Endothelial cell of umbilical vein (primary cell): ENCODE results near the gene AQP2. TPM values are rescaled to one million over a fixed set of nuclear protein-coding genes. Genes with fewer than 3 reads are reported as not detected.

Experiments
- BruUV-seq: library from RNA; stranded (reverse); fragments of 400-500 nt; replicated peaks from 2 replicates; lab custom pipeline; 2021; lab: Mats Ljungman, UMichigan
- CTCF ChIA-PET: fragments of 300-600, 350-600 bp; sonication (Branson Sonifier 250); formaldehyde crosslinking; loops from one replicate; lab custom pipeline; 2021; ENCODE audit warnings: antibody characterized with exemption, inconsistent platforms; lab: Charles Lee
- POLR2A ChIA-PET: fragments of 300-600, 350-600 bp; sonication (Branson Sonifier 250); formaldehyde crosslinking; loops from one replicate; lab custom pipeline; 2021; ENCODE audit warnings: antibody characterized with exemption, inconsistent platforms; lab: Charles Lee
- DNase-seq: peaks from one replicate; pipeline ENCODE4 v3.0.0-alpha.2; 2011; ENCODE audit warnings: low read depth, low spot score
- FAIRE-seq: peaks from 2 replicates; lab custom pipeline; 2011; peaks lifted over from hg19 to GRCh38; lab: Jason Lieb, UNC
- H2AFZ ChIP-seq: 2 replicates; pipeline ENCODE4 v1.6.0; 2012; ENCODE audit warnings: low read depth, low read length, control low read depth, inconsistent platforms
- H3K27ac ChIP-seq: 2 replicates; pipeline ENCODE4 v1.5.1; 2011; ENCODE audit warnings: low read depth, mild to moderate bottlenecking, control low read depth, low read length, moderate library complexity; ENCODE audit not compliant: insufficient read depth
- H3K27me3 ChIP-seq, 2 experiments: 2 replicates each; pipeline versions ENCODE4 v1.6.0 to v1.6.1; 2011; ENCODE audit warnings: low read length in 2 of 2, mixed read lengths in 1 of 2; ENCODE audit not compliant: control insufficient read depth in 2 of 2, insufficient read depth in 2 of 2
- H3K36me3 ChIP-seq, 2 experiments: 2 replicates in 1 of 2; 3 replicates in 1 of 2; pipeline ENCODE4 v1.5.1; 2011; ENCODE audit warnings: low read length in 2 of 2, mild to moderate bottlenecking in 1 of 2, moderate library complexity in 1 of 2; ENCODE audit not compliant: control insufficient read depth in 2 of 2, insufficient read depth in 2 of 2; ENCODE audit errors: extremely low read depth in 1 of 2
- H3K4me1 ChIP-seq: 3 replicates; pipeline ENCODE4 v1.5.1; 2011; ENCODE audit warnings: mild to moderate bottlenecking, low read length; ENCODE audit not compliant: control insufficient read depth, insufficient read depth; ENCODE audit errors: extremely low read depth
- H3K4me2 ChIP-seq: 2 replicates; pipeline ENCODE4 v1.6.1; 2011; ENCODE audit warnings: low read length, control low read depth, mixed read lengths; ENCODE audit not compliant: insufficient read depth
- H3K4me3 ChIP-seq, 3 experiments: fragments of 200-600 bp in 1 of 3; sonication (generic), shearing (Covaris generic) in 1 of 3; replicated peaks in 1 of 3; 2 replicates each; pipeline ENCODE4 v1.5.1; 2011 to 2016; ENCODE audit warnings: control low read depth in 3 of 3, low read length in 3 of 3, mild to moderate bottlenecking in 2 of 3, inconsistent platforms in 1 of 3, low read depth in 1 of 3, moderate library complexity in 1 of 3; ENCODE audit not compliant: insufficient read depth in 1 of 3
- H3K79me2 ChIP-seq: 2 replicates; pipeline ENCODE4 v1.6.0; 2012; ENCODE audit warnings: low read length, inconsistent platforms; ENCODE audit not compliant: control insufficient read depth, insufficient read depth
- H3K9ac ChIP-seq: replicated peaks from 2 replicates; pipeline ENCODE3; 2011; ENCODE audit warnings: low read length, control low read depth; ENCODE audit not compliant: insufficient read depth; ENCODE audit errors: extremely low read depth
- H3K9me1 ChIP-seq: replicated peaks from 3 replicates; pipeline ENCODE4 v1.6.0; 2011; ENCODE audit warnings: mild to moderate bottlenecking, low read length; ENCODE audit not compliant: control insufficient read depth, insufficient read depth; ENCODE audit errors: extremely low read depth
- H3K9me3 ChIP-seq: replicated peaks from 2 replicates; pipeline ENCODE4 v1.5.1; 2012; ENCODE audit warnings: low read length, inconsistent platforms; ENCODE audit not compliant: control insufficient read depth, insufficient read depth
- H4K20me1 ChIP-seq: replicated peaks from 2 replicates; pipeline ENCODE3; 2011; ENCODE audit warnings: mild to moderate bottlenecking, low read length; ENCODE audit not compliant: control insufficient read depth, insufficient read depth; ENCODE audit errors: extremely low read depth
- EZH2 ChIP-seq: IDR thresholded peaks from 2 replicates; pipeline ENCODE4 v1.6.1; 2012; ENCODE audit warnings: borderline replicate concordance, low read depth, mild to moderate bottlenecking, moderate library complexity, low read length, inconsistent platforms; ENCODE audit not compliant: severe bottlenecking
- FOS ChIP-seq: IDR thresholded peaks from 2 replicates; pipeline ENCODE4 v1.6.1; 2011; ENCODE audit warnings: mild to moderate bottlenecking, low read length, moderate library complexity, borderline replicate concordance; ENCODE audit not compliant: insufficient read depth
- GATA2 ChIP-seq: IDR thresholded peaks from 2 replicates; pipeline ENCODE4 v1.7.0; 2011; ENCODE audit warnings: low read depth, mild to moderate bottlenecking, moderate library complexity, mixed read lengths, low read length; ENCODE audit not compliant: insufficient read length, insufficient read depth
- JUN ChIP-seq: IDR thresholded peaks from 2 replicates; pipeline ENCODE4 v1.6.1; 2011; ENCODE audit warnings: borderline replicate concordance, low read depth; ENCODE audit not compliant: insufficient read length, insufficient read depth
- MAX ChIP-seq: IDR thresholded peaks from 2 replicates; pipeline ENCODE4 v1.6.1; 2011; ENCODE audit not compliant: insufficient read depth, insufficient read length
- MYC ChIP-seq: IDR thresholded peaks from one replicate; pipeline ENCODE4 v1.6.1; 2011; ENCODE audit warnings: mild to moderate bottlenecking, low read depth, low read length
- POLR2A ChIP-seq: IDR thresholded peaks from 2 replicates; pipeline ENCODE4 v1.6.1; 2012; ENCODE audit warnings: low read depth, mild to moderate bottlenecking, control low read depth, low read length
- POLR2AphosphoS5 ChIP-seq: IDR thresholded peaks from 2 replicates; pipeline ENCODE4 v1.6.1; 2012; ENCODE audit warnings: low read depth, mild to moderate bottlenecking, control low read depth, low read length, moderate library complexity; ENCODE audit not compliant: insufficient read depth
- dilution Hi-C: fragments of 300-500 bp; cut with MboI; formaldehyde crosslinking; loops from one replicate; pipeline ENCODE4 v1.15.0; 2019; ENCODE audit warnings: low sequenced_read_pairs; ENCODE audit not compliant: extremely low pct_ligation_motif_present
- intact Hi-C: fragments of 100-400 bp; cut with micrococcal nuclease; formaldehyde crosslinking; loops from one replicate; pipeline ENCODE4 v1.10.0; 2022
- polyA plus RNA-seq, 4 experiments: library from polyadenylated mRNA; depleted of rRNA in 3 of 4; stranded (reverse) in 3 of 4; unstranded in 1 of 4; fragments of >200 nt; gene quantifications; 2 replicates each; pipeline versions ENCODE4 v1.2.1 to v1.2.3, GENCODE V29; 2011 to 2012; ENCODE audit warnings: missing spikeins in 1 of 4
- total RNA-seq: library from RNA; stranded (reverse); gene quantifications from 2 replicates; pipeline ENCODE4 v1.2.3, GENCODE V29; 2021
- TF ChIP-seq, protein P1 (sequence below), 2 donors: IDR thresholded peaks; 1 replicate in 1 of 2; 2 replicates in 1 of 2; pipeline ENCODE4 v1.5.1; 2011; ENCODE audit warnings: low read length in 2 of 2, mild to moderate bottlenecking in 2 of 2, moderate library complexity in 2 of 2, control low read depth in 1 of 2, inconsistent platforms in 1 of 2, low read depth in 1 of 2; ENCODE audit not compliant: insufficient read depth in 1 of 2; ENCODE audit errors: extremely low read depth in 1 of 2

Gene AQP2
- total and polyA plus RNA-seq, 2 donors (not counting 3 experiments of a cell fraction or from before 2014, with no cell fraction given) = not detected

DNA sequence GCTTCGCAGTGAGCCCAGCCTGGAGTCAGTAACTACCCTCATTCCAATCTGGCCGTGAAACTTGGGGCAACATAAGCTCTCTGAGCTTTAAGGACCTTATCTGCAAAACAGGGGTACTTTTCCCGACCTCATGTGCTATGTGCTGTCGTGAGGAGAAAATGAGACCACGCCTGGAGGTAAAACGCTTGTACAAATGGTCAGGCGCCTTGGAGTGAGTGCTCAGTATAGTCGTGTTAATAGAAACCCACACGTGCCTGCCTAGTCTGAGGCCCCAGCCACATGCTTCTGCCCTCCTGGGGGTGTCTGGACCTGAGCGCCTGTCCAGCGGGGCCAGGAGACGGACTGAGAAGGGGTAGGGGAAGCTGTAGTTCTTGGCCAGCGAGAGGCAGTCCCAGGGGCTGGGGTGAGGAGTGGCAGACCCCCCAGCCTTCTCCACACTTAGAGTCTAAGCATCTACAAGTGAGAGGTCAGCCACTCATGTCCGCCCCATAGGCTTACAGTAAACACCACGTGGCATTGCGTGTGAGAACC is 16.0 kb downstream of the AQP2 start:
- no peak for FAIRE-seq
- peaks cover 11% of the 10 kb centered on the region for H3K4me1 ChIP-seq
- H2AFZ ChIP-seq = no peak overlapping the region
- dilution Hi-C loops = loop anchor here (25.0 kb wide), 1 partner anchor 96 kb away; the partner anchor contains the start of gene ASIC1
- no peaks in the 10 kb centered on the region for H3K9me3 ChIP-seq
- POLR2A ChIA-PET = no interaction called here
- H3K27me3 ChIP-seq = peaks cover 16 to 18% of the 10 kb centered on the region in 2 experiments
- no peaks in the 10 kb centered on the region for H3K79me2 ChIP-seq
- no peak for DNase-seq
- CTCF ChIA-PET = interaction anchor here (0.6 to 11.4 kb wide), 51 partner anchors 7 to 399 kb away, joined by 3 to 317 read pairs (median 6); partner anchors contain the start of genes AQP2, ASIC1, COX14 and RACGAP1
- BruUV-seq = no TSS peak
- H3K36me3 ChIP-seq = no peaks in the 10 kb centered on the region
- no peaks in the 10 kb centered on the region for H4K20me1 ChIP-seq
- no peaks in the 10 kb centered on the region for H3K9me1 ChIP-seq
- H3K27ac ChIP-seq = no peak overlapping the region
- no peak overlapping the region for H3K4me3 ChIP-seq
- H3K9ac ChIP-seq = no peak overlapping the region
- TF ChIP-seq MYC (no peak), POLR2A (no peak), POLR2AphosphoS5 (no peak), EZH2 (no peak), JUN (no peak), GATA2 (no peak), FOS (no peak), MAX (no peak)
- TF ChIP-seq, protein P1, sequence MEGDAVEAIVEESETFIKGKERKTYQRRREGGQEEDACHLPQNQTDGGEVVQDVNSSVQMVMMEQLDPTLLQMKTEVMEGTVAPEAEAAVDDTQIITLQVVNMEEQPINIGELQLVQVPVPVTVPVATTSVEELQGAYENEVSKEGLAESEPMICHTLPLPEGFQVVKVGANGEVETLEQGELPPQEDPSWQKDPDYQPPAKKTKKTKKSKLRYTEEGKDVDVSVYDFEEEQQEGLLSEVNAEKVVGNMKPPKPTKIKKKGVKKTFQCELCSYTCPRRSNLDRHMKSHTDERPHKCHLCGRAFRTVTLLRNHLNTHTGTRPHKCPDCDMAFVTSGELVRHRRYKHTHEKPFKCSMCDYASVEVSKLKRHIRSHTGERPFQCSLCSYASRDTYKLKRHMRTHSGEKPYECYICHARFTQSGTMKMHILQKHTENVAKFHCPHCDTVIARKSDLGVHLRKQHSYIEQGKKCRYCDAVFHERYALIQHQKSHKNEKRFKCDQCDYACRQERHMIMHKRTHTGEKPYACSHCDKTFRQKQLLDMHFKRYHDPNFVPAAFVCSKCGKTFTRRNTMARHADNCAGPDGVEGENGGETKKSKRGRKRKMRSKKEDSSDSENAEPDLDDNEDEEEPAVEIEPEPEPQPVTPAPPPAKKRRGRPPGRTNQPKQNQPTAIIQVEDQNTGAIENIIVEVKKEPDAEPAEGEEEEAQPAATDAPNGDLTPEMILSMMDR (IDR thresholded peaks at IDR 0.05; ENCODE audit: extremely low read depth in 1 of 2, insufficient read depth in 1 of 2, low read depth in 1 of 2, low read length in 2 of 2) = no peak
- intact Hi-C loops = loop anchor here (1.0 to 5.0 kb wide), 7 partner anchors 18 to 211 kb away; no protein-coding TSS in a partner anchor
- H3K4me2 ChIP-seq = no peak overlapping the region
